Type B pancreatic cell (in vitro differentiated cells): ENCODE results near the gene TFR2. TPM values are rescaled to one million over a fixed set of nuclear protein-coding genes. Genes with fewer than 3 reads are reported as not detected.

Experiments
- DNase-seq: peaks from one replicate; pipeline ENCODE4 v3.0.0; 2021; ENCODE audit warnings: mixed read lengths; ENCODE audit not compliant: unreplicated experiment; ENCODE audit errors: extremely low spot score
- H3K27ac Mint-ChIP-seq: 2 replicates; pipeline ENCODE4 v1.8.0; 2021; ENCODE audit warnings: mild to moderate bottlenecking, mixed read lengths
- H3K27me3 Mint-ChIP-seq: 2 replicates; pipeline ENCODE4 v1.8.0; 2021; ENCODE audit warnings: mixed read lengths
- H3K36me3 Mint-ChIP-seq: 2 replicates; pipeline ENCODE4 v1.8.0; 2021; ENCODE audit warnings: mixed read lengths
- H3K4me1 Mint-ChIP-seq: one replicate; pipeline ENCODE4 v1.8.0; 2021; ENCODE audit warnings: mixed read lengths; ENCODE audit not compliant: unreplicated experiment
- H3K4me3 Mint-ChIP-seq: 2 replicates; pipeline ENCODE4 v1.8.0; 2021; ENCODE audit warnings: mild to moderate bottlenecking, mixed read lengths
- H3K9me3 Mint-ChIP-seq: 2 replicates; pipeline ENCODE4 v1.8.0; 2021; ENCODE audit warnings: mixed read lengths
- CTCF ChIP-seq: fragments of 200-600 bp; sonication (generic); conservative IDR thresholded peaks from 2 replicates; pipeline ENCODE4 v1.5.0; 2021; ENCODE audit warnings: antibody characterized with exemption, mild to moderate bottlenecking
- total RNA-seq: library from RNA; stranded (reverse); gene quantifications from 2 replicates; pipeline ENCODE4 v1.2.1, GENCODE V29; 2021; ENCODE audit warnings: low replicate concordance

The TFR2 gene
- total RNA-seq, 1 donor from 2014 or later = 1.8 TPM

- Mint-ChIP-seq H3K4me1 (peaks cover 8% of the 10 kb centered on the region), H3K36me3 (no peaks in the 10 kb centered on the region), H3K4me3 (no peak overlapping the region), H3K27me3 (no peaks in the 10 kb centered on the region), H3K27ac (no peak overlapping the region), H3K9me3 (no peaks in the 10 kb centered on the region)
- DNase-seq = no peak
- no peak for TF ChIP-seq CTCF
Observed at GRCh38 chr7:100576384-100576993, 64.9 kb downstream of the TFR2 start.

DNA sequence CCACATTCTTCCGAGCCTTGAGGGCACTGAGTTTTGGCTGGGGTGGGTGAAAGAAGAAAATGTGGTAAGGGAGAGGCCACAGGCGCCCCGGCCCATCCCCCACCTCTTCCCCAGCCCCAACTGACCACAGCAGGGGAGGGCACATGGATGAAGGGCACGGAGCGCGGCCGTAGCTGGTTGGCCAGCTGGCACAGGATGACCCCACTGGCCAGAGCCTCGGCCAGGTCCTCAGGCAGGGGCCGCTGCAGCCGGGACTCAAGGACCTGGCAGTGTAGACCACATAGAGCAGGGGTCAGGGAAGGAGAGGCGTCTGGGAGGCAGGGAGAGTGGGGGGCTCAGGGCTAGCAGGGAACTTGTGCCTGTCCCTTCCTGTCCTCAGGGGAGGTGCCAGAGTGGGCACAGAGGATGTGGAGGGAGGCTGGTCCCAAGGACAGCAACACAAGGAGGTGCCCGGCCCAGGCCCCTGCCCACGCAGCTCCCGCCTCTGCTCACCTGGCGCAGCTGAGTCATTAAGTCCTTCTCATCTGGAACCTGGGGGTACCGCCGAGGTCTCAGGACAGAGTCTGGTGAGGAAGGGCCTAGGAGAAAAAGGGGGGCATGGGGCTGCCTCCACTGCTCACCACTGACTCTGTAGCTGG lies 65.5 kb downstream of the TFR2 start:
- no peak for TF ChIP-seq CTCF
- Mint-ChIP-seq H3K4me3 (no peak overlapping the region), H3K36me3 (no peaks in the 10 kb centered on the region), H3K4me1 (peaks cover 8% of the 10 kb centered on the region), H3K27ac (no peak overlapping the region), H3K9me3 (no peaks in the 10 kb centered on the region), H3K27me3 (no peaks in the 10 kb centered on the region)
- no peak for DNase-seq

- Mint-ChIP-seq H3K4me1 (peaks cover 8% of the 10 kb centered on the region), H3K4me3 (no peak overlapping the region), H3K27me3 (no peaks in the 10 kb centered on the region), H3K9me3 (no peaks in the 10 kb centered on the region), H3K27ac (no peak overlapping the region), H3K36me3 (no peaks in the 10 kb centered on the region)
- no peak for TF ChIP-seq CTCF
- DNase-seq = peak; percentile 68
Observed at GRCh38 chr7:100575206-100575631, 66.1 kb downstream of the TFR2 start.

- no peaks in the 10 kb centered on the region for H3K9me3 Mint-ChIP-seq
Observed at GRCh38 chr7:100574362-100575205, 66.8 kb downstream of the TFR2 start.

More at GRCh38 chr7:100574362-100575205, 66.8 kb downstream of the TFR2 start:
- Mint-ChIP-seq H3K27me3 (no peaks in the 10 kb centered on the region), H3K36me3 (no peaks in the 10 kb centered on the region), H3K27ac (no peak overlapping the region), H3K4me1 (peaks cover 9% of the 10 kb centered on the region), H3K4me3 (no peak overlapping the region)
- no peak for DNase-seq
- TF ChIP-seq CTCF = no peak
